Fibroblast of villous mesenchyme (primary cell): ENCODE data around the gene VSX2. TPM values are rescaled to one million over a fixed set of nuclear protein-coding genes. Genes with fewer than 3 reads are reported as not detected.

ENCODE experiments used
- DNase-seq: peaks from one replicate; pipeline ENCODE4 v3.0.0-alpha.2; 2010; ENCODE audit warnings: low read depth
- H3K4me3 ChIP-seq: 2 replicates; pipeline ENCODE4 v1.5.1; 2011; ENCODE audit warnings: low read depth, mild to moderate bottlenecking, low read length
- CTCF ChIP-seq: IDR thresholded peaks from 2 replicates; pipeline ENCODE4 v1.5.1; 2012; ENCODE audit warnings: low read depth, mild to moderate bottlenecking, low read length; ENCODE audit not compliant: insufficient read depth
- total RNA-seq: library from RNA; depleted of rRNA; stranded (reverse); fragments of >200 nt; gene quantifications from 2 replicates; pipeline ENCODE4 v1.2.3, GENCODE V29; 2012

The VSX2 gene
- total RNA-seq, 1 donor = not detected

DNA sequence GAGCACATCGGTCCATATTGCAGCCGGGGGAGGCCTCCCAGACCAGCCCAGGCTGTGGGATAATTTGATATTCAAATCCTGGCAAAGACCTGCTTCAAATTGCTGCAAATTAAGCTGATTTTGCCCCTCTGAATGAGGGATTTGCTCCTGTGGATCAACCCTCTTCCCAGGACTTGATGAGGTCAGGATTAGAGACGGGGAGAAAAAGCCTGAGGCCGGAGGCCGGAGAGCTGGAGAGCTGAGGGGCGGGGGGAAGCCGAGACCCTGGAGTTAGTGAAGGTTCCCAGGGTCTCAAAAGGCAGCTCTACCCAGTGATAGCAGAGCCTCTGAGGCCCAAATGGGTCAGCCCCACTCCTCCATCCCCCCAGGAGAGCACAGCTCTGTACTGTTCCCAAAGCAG, 17.5 kb upstream of the VSX2 start:
- no peak for TF ChIP-seq CTCF
- DNase-seq = no peak
- H3K4me3 ChIP-seq = no peak overlapping the region

GRCh38 chr14:74223016-74223415, 16.2 kb upstream of the VSX2 start:
- DNase-seq = no peak
- no peak for TF ChIP-seq CTCF
- no peak overlapping the region for H3K4me3 ChIP-seq

DNA sequence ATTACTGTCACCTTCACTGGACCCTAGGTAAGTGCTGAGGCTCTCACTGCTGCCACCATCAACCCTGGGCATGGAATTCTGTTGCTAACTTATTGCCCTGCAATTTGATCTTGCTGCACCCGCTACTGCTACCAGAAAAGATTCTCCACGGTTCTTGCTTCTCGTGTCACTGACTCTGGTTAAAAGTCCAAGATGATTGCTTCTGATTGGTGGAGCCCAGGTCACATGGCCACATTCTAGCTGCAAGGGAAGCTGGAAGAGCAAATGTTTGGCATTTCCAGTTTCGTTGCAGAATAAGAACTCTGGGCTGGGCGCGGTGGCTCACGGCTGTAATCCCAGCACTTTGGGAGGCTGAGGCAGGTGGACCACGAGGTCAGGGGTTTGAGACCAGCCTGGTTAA, 7.5 kb upstream of the VSX2 start:
- DNase-seq = no peak
- TF ChIP-seq CTCF = no peak
- no peak overlapping the region for H3K4me3 ChIP-seq

GRCh38 chr14:74235017-74235416, 4.2 kb upstream of the VSX2 start:
- no peak for TF ChIP-seq CTCF
- DNase-seq = no peak
- no peak overlapping the region for H3K4me3 ChIP-seq

- TF ChIP-seq CTCF = no peak
- H3K4me3 ChIP-seq = no peak overlapping the region
- DNase-seq = no peak
Measured at GRCh38 chr14:74237441-74237840, 1.8 kb upstream of the VSX2 start.

GRCh38 chr14:74239848-74240793, 872 bp downstream of the VSX2 start:
- no peak for DNase-seq
- TF ChIP-seq CTCF = no peak
- no peak overlapping the region for H3K4me3 ChIP-seq
